Activated CD4-positive, alpha-beta memory T cell treated with anti-CD3 and anti-CD28 coated beads for 36 hours (primary cell): ENCODE results near the gene DGKZ. TPM values are rescaled to one million over a fixed set of nuclear protein-coding genes. Genes with fewer than 3 reads are reported as not detected.

Source experiments
- CTCF ChIA-PET: fragments of 350-600 bp; sonication (Branson Sonifier 250); formaldehyde crosslinking; loops from one replicate; lab custom pipeline; 2021; ENCODE audit warnings: antibody characterized with exemption, inconsistent platforms; lab: Charles Lee
- POLR2A ChIA-PET: fragments of 350-600 bp; sonication (Branson Sonifier 250); formaldehyde crosslinking; loops from one replicate; lab custom pipeline; 2021; ENCODE audit warnings: antibody characterized with exemption; lab: Charles Lee
- DNase-seq: peaks from one replicate; pipeline ENCODE4 v3.0.0-alpha.2; 2020
- H3K27ac Mint-ChIP-seq: one replicate; pipeline ENCODE4 v1.8.0; 2021; ENCODE audit warnings: mixed read lengths
- H3K27me3 Mint-ChIP-seq: one replicate; pipeline ENCODE4 v1.8.0; 2021; ENCODE audit warnings: mixed read lengths
- H3K36me3 Mint-ChIP-seq: one replicate; pipeline ENCODE4 v1.8.0; 2021; ENCODE audit warnings: mixed read lengths
- H3K4me1 Mint-ChIP-seq: one replicate; pipeline ENCODE4 v1.8.0; 2021; ENCODE audit warnings: low read depth, mixed read lengths
- H3K4me3 Mint-ChIP-seq: one replicate; pipeline ENCODE4 v1.8.0; 2021; ENCODE audit warnings: mild to moderate bottlenecking, mixed read lengths
- H3K9me3 Mint-ChIP-seq: one replicate; pipeline ENCODE4 v1.8.0; 2021; ENCODE audit warnings: mixed read lengths
- intact Hi-C: fragments of 100-400 bp; cut with micrococcal nuclease; formaldehyde crosslinking; loops from one replicate; pipeline ENCODE4 v1.15.1; 2023
- total RNA-seq, 2 experiments: library from RNA; stranded (reverse); gene quantifications; one replicate each; pipeline ENCODE4 v1.2.3, GENCODE V29; 2021

DGKZ gene
- total RNA-seq, 2 experiments from 2014 or later = 85.3 to 88.7 TPM

DNA sequence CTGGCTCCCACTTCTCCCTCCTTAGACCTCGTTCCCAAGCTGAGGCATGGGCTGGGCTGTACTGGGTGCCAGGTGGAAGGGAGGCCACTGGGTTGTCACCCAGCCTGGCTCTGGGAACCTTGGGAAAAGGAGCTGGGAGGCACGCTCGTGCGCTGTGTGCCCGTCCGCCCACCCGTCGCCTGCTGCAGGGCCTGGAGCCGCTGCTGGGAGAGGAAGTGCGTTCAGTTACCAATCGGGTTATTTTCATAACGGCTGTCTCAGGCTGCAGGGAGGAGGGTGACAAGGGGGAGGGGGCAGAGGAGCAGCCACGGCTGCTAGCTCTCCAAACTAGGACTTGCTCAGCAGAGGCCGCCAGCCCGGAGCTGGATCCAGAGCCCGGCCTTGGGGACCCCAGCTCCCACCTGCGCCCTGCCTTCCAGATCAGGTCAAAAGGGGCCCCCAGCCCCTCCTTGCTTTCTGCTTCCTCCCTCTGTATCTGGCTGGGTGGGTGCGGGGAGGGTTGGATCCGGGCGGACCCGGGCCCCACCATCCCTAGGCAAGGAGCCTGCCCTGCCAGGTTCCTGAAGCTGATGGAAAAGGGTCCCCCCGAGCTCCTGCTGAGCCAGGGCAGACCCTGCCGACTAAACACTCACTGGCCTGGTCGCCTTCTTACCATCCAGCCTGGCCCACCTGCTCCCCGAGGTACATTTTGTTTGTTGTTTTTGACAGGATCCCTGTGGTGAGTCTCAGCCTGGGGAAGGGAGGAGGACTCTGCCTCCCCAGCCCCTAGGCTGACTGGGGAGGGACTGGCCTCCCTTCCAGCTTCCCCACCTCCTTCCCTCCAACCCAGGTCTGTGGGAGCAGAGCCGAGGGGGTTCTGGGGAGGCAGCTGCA lies 14.3 kb downstream of the DGKZ start:
- POLR2A ChIA-PET = interaction anchor here (0.5 to 2.2 kb wide), 6 partner anchors 9 to 239 kb away, joined by 3 to 15 read pairs (median 3); partner anchors contain the start of gene DGKZ
- H3K27me3 Mint-ChIP-seq = no peaks in the 10 kb centered on the region
- H3K4me1 Mint-ChIP-seq = peaks cover 62% of the 10 kb centered on the region
- H3K27ac Mint-ChIP-seq = peak overlapping the region; percentile 84
- DNase-seq = peak; percentile 84
- peak overlapping the region; percentile 72 for H3K4me3 Mint-ChIP-seq
- H3K9me3 Mint-ChIP-seq = no peaks in the 10 kb centered on the region
- H3K36me3 Mint-ChIP-seq = no peaks in the 10 kb centered on the region
- CTCF ChIA-PET = interaction anchor here (0.8 to 17.2 kb wide), 7 partner anchors 7 to 124 kb away, joined by 3 to 346 read pairs (median 5); partner anchors contain the start of genes CHRM4 and DGKZ
- intact Hi-C loops = loop anchor here (1.0 to 2.0 kb wide), 2 partner anchors 8 to 19 kb away; partner anchors contain the start of gene MDK

DNA sequence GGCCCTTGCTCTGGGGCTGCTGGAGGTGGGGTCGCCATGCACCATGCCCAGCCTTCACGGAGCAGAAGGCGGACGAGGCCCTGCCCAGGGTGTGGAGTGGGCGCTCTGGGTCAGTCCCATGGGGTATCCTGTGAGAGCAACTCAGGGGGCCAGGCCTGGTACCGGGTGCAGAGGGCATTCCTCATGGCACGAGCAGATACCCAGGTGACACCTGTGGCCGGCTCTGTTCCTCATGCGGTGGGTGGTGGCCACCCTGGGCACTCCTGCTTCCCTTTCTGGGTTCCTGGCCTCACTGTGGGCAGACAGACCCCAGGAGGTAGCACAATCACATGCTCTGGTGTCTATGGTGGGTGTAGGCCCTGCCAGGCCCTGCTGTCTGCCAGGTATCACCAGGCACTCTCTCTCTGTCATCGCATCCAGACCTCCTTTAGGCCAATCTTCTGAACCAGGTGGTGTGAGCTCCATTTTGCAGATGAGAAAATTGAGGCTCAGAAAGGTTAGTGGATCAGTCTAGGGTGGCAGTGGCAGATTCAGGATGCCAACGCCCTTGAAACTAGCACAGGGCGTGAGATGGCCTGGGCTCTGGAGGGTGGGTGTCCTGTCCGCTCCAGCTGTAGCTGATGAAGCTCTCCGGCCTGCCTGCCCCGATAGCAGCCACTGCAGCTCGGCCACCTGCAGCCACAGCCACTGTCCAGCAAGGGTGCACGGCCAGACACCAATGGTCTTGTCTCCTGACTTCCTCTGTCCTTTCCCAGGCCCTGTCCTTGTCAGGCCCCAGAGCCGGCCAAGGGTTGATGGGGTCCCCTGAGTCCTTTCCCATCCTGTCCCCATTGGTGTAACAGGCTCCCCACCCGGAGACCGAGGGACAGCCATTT lies 15.1 kb downstream of the DGKZ start:
- Mint-ChIP-seq H3K27me3 (no peaks in the 10 kb centered on the region), H3K4me3 (peak overlapping the region; percentile 72), H3K4me1 (peaks cover 62% of the 10 kb centered on the region), H3K36me3 (no peaks in the 10 kb centered on the region), H3K27ac (peak overlapping the region; percentile 69), H3K9me3 (no peaks in the 10 kb centered on the region)
- POLR2A ChIA-PET = interaction anchor here (0.6 to 2.2 kb wide), 2 partner anchors 14 to 228 kb away, joined by 3 to 15 read pairs; partner anchors contain the start of gene DGKZ
- intact Hi-C loops = no loop called here
- no peak for DNase-seq
- CTCF ChIA-PET = interaction anchor here (1.3 to 17.2 kb wide), 4 partner anchors 15 to 125 kb away, joined by 3 to 346 read pairs (median 8); partner anchors contain the start of genes CHRM4 and DGKZ

DNA sequence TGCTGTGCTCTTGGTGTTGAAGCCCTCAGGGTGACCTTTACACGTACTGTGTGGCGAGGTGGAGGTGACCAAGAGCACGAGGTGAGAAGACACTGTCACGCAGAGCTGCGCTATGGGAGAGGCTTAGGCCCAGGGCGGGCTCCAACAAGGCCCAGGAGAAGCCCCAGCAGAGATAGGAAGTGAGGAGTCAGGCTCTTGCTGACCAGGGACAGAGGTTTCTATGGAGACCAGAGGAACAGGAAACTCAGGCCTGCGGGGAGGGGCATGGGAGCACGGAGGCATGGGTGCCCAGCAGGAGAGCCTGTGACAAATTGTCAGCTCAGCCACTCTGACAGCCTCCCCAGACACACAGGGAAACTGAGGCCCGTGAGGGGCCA lies 15.8 kb downstream of the DGKZ start:
- Mint-ChIP-seq H3K27ac (peak overlapping the region; percentile 69), H3K36me3 (no peaks in the 10 kb centered on the region), H3K27me3 (no peaks in the 10 kb centered on the region), H3K9me3 (no peaks in the 10 kb centered on the region), H3K4me1 (peaks cover 58% of the 10 kb centered on the region), H3K4me3 (no peak overlapping the region)
- intact Hi-C loops = no loop called here
- CTCF ChIA-PET = interaction anchor here (0.8 to 17.2 kb wide), 4 partner anchors 15 to 125 kb away, joined by 3 to 346 read pairs (median 7); partner anchors contain the start of gene DGKZ
- DNase-seq = no peak
- POLR2A ChIA-PET = interaction anchor here (0.6 kb wide), 1 partner anchor 228 kb away, joined by 3 read pairs; no protein-coding TSS in a partner anchor

DNA sequence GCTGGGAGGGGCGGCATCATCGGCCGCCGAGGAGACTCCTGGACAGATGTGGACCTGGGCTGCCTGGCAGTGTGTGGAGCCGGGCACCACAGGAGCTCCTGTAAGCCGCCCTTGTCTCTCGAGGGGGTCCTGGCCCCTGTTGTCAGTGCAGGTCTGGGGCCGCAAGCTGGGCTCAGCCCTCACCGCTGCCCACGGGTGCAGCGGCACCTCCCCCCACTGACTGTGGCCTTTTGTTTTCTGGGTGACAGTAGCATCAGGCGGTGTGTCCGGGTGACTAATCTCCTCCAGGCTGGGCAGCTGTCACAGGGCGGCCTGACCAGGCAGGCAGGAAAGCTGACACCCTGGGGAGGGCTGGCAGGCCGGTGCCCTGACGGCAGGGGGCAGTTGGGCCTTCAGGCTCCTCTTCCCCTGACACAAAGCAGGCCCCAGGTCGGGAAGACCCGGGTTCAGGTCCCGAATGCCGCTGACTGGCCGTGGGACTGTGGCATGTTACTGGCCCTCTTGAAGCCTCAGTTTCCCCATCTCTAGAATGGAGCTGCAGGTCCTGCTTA lies 16.3 kb downstream of the DGKZ start:
- CTCF ChIA-PET = interaction anchor here (0.7 to 17.2 kb wide), 5 partner anchors 16 to 51 kb away, joined by 3 to 346 read pairs (median 3); partner anchors contain the start of gene DGKZ
- no peaks in the 10 kb centered on the region for H3K9me3 Mint-ChIP-seq
- H3K27ac Mint-ChIP-seq = no peak overlapping the region
- intact Hi-C loops = no loop called here
- H3K36me3 Mint-ChIP-seq = peaks cover 3% of the 10 kb centered on the region
- POLR2A ChIA-PET = no interaction called here
- H3K27me3 Mint-ChIP-seq = no peaks in the 10 kb centered on the region
- H3K4me1 Mint-ChIP-seq = peaks cover 54% of the 10 kb centered on the region
- H3K4me3 Mint-ChIP-seq = no peak overlapping the region
- no peak for DNase-seq

DNA sequence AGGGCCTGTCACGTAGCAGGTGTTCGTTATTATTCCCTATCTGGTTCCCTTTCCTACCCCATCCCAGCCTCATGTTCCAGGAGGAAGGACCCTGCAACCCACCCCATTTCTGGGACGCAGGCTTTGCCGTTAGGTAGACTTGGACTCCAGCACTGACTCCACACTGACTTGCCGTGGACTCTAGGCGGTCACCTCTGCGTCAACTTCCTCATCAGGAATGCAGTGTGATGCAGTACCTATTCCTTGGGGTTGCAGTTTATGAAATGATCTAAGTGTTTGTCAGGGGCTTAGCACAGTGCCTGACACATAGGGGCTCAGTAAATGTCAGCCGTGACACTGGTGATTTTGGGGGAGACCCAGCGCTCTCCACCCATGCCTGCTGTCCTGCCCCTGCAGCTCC lies 16.8 kb downstream of the DGKZ start:
- no peaks in the 10 kb centered on the region for H3K27me3 Mint-ChIP-seq
- peaks cover 51% of the 10 kb centered on the region for H3K4me1 Mint-ChIP-seq
- intact Hi-C loops = no loop called here
- CTCF ChIA-PET = interaction anchor here (0.7 to 17.2 kb wide), 3 partner anchors 16 to 51 kb away, joined by 3 to 346 read pairs (median 3); partner anchors contain the start of gene DGKZ
- POLR2A ChIA-PET = no interaction called here
- peak overlapping the region; percentile 24 for H3K27ac Mint-ChIP-seq
- no peak overlapping the region for H3K4me3 Mint-ChIP-seq
- no peaks in the 10 kb centered on the region for H3K9me3 Mint-ChIP-seq
- H3K36me3 Mint-ChIP-seq = peaks cover 5% of the 10 kb centered on the region
- DNase-seq = no peak

DNA sequence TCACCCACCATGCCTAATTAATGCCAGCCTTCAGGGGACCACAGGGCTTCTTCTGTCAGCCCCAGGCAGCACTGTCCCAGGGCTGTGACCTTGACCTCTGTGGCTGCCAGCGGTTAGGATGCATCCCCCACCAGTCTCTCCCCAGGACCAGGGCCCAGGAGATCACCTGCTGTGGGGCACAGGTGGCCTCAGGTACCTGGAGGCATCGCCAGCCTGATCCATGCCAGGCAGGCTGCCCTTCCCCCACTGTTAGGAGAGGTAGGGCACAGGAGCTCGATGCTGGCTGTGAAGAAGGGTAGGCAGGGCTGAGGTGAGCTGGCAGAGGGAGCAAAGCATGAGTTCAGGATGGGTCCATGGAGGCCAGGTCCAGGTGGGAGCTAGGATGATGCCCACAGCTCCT lies 17.5 kb downstream of the DGKZ start:
- H3K4me1 Mint-ChIP-seq = peaks cover 50% of the 10 kb centered on the region
- no peak overlapping the region for H3K4me3 Mint-ChIP-seq
- intact Hi-C loops = loop anchor here (5.0 kb wide), 1 partner anchor 173 kb away; no protein-coding TSS in a partner anchor
- peaks cover 9% of the 10 kb centered on the region for H3K36me3 Mint-ChIP-seq
- no peaks in the 10 kb centered on the region for H3K9me3 Mint-ChIP-seq
- ChIA-PET POLR2A (interaction anchor here (1.8 kb wide), 2 partner anchors 11 to 16 kb away, joined by 4 to 8 read pairs; no protein-coding TSS in a partner anchor), CTCF (interaction anchor here (0.9 to 17.2 kb wide), 5 partner anchors 8 to 127 kb away, joined by 3 to 346 read pairs (median 3); partner anchors contain the start of gene DGKZ)
- peak overlapping the region; percentile 4 for H3K27ac Mint-ChIP-seq
- H3K27me3 Mint-ChIP-seq = no peaks in the 10 kb centered on the region
- DNase-seq = no peak

DNA sequence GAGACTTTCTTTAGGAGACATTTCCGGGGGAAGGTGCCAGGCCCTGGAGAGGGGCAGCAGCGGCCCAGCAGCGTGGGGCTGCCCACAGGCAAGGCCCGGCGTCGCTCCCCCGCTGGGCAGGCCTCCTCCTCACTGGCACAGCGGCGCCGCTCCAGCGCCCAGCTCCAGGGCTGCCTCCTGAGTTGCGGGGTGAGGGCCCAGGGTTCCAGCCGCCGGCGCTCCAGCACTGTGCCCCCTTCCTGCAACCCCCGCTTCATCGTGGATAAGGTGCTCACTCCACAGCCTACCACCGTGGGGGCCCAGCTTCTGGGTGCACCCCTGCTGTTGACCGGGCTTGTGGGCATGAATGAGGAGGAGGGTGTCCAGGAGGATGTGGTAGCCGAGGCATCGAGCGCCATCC lies 19.0 kb downstream of the DGKZ start:
- ChIA-PET CTCF (interaction anchor here (1.0 to 17.2 kb wide), 4 partner anchors 9 to 123 kb away, joined by 3 to 346 read pairs (median 14); partner anchors contain the start of gene DGKZ), POLR2A (interaction anchor here (1.8 kb wide), 2 partner anchors 12 to 18 kb away, joined by 4 to 8 read pairs; no protein-coding TSS in a partner anchor)
- no peaks in the 10 kb centered on the region for H3K9me3 Mint-ChIP-seq
- no peak for DNase-seq
- H3K27ac Mint-ChIP-seq = no peak overlapping the region
- no peak overlapping the region for H3K4me3 Mint-ChIP-seq
- H3K27me3 Mint-ChIP-seq = no peaks in the 10 kb centered on the region
- peaks cover 15% of the 10 kb centered on the region for H3K36me3 Mint-ChIP-seq
- intact Hi-C loops = loop anchor here (5.0 kb wide), 1 partner anchor 171 kb away; no protein-coding TSS in a partner anchor
- peaks cover 41% of the 10 kb centered on the region for H3K4me1 Mint-ChIP-seq

DNA sequence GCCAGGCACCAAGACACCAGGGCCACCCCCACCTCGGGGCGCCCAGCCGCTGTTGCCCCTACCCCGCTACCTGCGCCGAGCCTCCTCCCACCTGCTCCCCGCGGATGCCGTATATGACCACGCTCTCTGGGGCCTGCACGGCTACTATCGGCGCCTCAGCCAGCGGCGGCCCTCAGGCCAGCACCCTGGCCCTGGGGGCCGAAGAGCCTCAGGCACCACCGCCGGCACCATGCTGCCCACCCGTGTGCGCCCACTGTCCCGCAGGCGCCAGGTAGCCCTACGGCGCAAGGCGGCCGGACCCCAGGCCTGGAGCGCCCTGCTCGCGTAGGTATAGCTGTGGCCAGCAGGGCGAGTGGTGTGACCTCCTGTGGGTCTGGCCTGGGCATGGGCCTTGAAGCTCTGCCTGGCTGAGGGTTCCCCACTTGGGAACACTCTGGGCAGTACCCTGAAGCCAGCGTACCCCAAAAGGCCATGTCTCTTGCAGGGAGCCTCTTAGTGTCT lies 19.4 kb downstream of the DGKZ start:
- POLR2A ChIA-PET = interaction anchor here (1.8 kb wide), 1 partner anchor 18 kb away, joined by 4 read pairs; no protein-coding TSS in a partner anchor
- intact Hi-C loops = loop anchor here (1.0 to 5.0 kb wide), 2 partner anchors 14 to 171 kb away; no protein-coding TSS in a partner anchor

DNA sequence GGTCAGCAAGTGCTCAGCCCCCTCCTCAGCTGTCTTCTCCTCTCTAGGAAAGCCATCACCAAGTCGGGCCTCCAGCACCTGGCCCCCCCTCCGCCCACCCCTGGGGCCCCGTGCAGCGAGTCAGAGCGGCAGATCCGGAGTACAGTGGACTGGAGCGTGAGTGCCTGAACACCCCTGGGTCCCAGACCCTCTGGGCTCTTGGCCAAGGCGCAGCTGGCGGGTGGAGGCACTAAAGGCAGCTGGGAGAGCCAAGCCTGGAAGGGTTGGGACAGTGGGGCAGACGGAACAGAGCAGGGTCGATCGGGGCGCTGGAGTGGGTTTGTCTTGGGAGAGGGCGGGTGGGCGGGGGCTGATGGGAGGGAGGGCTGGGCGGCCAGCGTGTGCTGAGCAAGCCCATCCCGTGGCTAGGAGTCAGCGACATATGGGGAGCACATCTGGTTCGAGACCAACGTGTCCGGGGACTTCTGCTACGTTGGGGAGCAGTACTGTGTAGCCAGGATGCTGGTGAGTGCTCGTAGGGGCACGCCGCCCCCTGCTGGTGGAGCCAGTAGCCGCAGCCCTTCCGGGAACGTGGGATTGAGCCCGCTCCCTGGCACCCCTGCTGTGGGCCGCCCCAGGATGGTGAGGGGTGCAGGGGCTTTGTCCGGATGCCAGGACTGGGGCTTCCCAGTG lies 20.1 kb downstream of the DGKZ start:
- POLR2A ChIA-PET = no interaction called here
- CTCF ChIA-PET = interaction anchor here (0.9 to 17.2 kb wide), 10 partner anchors 10 to 129 kb away, joined by 4 to 346 read pairs (median 6); partner anchors contain the start of genes CHRM4 and DGKZ
- no peaks in the 10 kb centered on the region for H3K27me3 Mint-ChIP-seq
- peaks cover 15% of the 10 kb centered on the region for H3K36me3 Mint-ChIP-seq
- H3K4me3 Mint-ChIP-seq = no peak overlapping the region
- no peaks in the 10 kb centered on the region for H3K9me3 Mint-ChIP-seq
- H3K27ac Mint-ChIP-seq = peak overlapping the region; percentile 67
- H3K4me1 Mint-ChIP-seq = peaks cover 38% of the 10 kb centered on the region
- peak; percentile 84 for DNase-seq
- intact Hi-C loops = loop anchor here (1.0 to 5.0 kb wide), 2 partner anchors 15 to 170 kb away; no protein-coding TSS in a partner anchor

More for the DNA sequence above, 19.4 kb downstream of the DGKZ start:
- H3K27ac Mint-ChIP-seq = peak overlapping the region; percentile 67
- CTCF ChIA-PET = interaction anchor here (1.0 to 17.2 kb wide), 4 partner anchors 9 to 124 kb away, joined by 3 to 346 read pairs (median 14); partner anchors contain the start of gene DGKZ
- peaks cover 15% of the 10 kb centered on the region for H3K36me3 Mint-ChIP-seq
- H3K27me3 Mint-ChIP-seq = no peaks in the 10 kb centered on the region
- DNase-seq = no peak
- no peak overlapping the region for H3K4me3 Mint-ChIP-seq
- H3K4me1 Mint-ChIP-seq = peaks cover 40% of the 10 kb centered on the region
- H3K9me3 Mint-ChIP-seq = no peaks in the 10 kb centered on the region

DNA sequence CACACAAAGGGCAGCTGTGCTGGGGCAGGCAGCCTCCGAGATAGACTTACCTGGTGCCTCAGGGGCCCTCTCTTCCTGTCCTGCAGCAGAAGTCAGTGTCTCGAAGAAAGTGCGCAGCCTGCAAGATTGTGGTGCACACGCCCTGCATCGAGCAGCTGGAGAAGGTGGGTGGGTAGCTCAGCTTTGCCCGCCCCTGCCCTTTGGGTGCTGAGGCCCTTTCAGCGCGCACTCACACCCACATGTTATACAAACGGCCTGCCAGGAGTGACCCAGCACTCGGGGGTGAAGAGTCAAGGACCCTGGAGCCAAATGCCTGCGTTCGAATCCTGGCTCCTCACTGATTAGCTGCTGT lies 20.6 kb downstream of the DGKZ start:
- ChIA-PET POLR2A (no interaction called here), CTCF (interaction anchor here (0.9 to 17.2 kb wide), 12 partner anchors 7 to 250 kb away, joined by 4 to 346 read pairs (median 6); partner anchors contain the start of genes ATG13, CHRM4 and DGKZ)
- H3K9me3 Mint-ChIP-seq = no peaks in the 10 kb centered on the region
- intact Hi-C loops = loop anchor here (1.0 to 5.0 kb wide), 2 partner anchors 16 to 169 kb away; no protein-coding TSS in a partner anchor
- no peaks in the 10 kb centered on the region for H3K27me3 Mint-ChIP-seq
- no peak overlapping the region for H3K27ac Mint-ChIP-seq
- DNase-seq = no peak
- H3K4me3 Mint-ChIP-seq = no peak overlapping the region
- H3K4me1 Mint-ChIP-seq = peaks cover 33% of the 10 kb centered on the region
- H3K36me3 Mint-ChIP-seq = peaks cover 15% of the 10 kb centered on the region
